ENCODE measurements around the gene ASB16.

DNA sequence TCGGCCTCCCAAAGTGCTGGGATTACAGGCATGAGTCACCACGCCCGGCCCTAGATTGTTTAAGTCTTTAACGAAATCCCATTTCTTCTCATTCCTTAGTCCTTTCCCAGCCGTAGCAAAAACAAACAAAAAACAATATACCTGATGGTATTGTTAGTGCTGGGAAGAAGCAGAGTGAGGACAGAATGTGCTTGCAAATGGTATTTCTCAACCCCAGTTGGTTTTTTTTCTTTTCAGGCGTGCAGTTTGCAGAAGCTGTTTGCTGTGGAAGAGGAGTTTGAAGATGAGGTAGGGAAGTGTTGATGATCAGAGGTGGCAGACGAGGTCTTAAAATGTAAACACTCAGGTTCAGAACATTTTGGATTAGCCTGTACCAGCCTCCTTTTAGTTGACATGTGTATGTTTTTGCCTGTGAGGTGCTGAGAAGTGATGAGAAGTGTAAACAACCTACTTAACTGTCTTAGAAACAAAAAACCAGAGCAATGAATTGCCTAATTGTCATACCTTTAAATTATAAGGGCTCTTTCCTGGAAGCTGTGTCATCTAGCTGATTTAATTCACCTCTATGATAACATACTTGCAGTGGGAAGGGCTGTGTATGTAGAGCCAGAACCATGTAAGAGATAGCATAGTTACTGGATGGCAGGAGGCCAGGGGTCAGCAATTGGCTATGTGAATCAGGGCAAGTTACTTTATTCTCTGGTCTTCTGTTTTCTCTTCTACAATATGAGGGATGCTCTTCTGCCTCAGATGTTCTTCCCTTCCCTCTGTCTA, 25.4 kb upstream of the ASB16 start:
- TF ChIP-seq, protein P1, sequence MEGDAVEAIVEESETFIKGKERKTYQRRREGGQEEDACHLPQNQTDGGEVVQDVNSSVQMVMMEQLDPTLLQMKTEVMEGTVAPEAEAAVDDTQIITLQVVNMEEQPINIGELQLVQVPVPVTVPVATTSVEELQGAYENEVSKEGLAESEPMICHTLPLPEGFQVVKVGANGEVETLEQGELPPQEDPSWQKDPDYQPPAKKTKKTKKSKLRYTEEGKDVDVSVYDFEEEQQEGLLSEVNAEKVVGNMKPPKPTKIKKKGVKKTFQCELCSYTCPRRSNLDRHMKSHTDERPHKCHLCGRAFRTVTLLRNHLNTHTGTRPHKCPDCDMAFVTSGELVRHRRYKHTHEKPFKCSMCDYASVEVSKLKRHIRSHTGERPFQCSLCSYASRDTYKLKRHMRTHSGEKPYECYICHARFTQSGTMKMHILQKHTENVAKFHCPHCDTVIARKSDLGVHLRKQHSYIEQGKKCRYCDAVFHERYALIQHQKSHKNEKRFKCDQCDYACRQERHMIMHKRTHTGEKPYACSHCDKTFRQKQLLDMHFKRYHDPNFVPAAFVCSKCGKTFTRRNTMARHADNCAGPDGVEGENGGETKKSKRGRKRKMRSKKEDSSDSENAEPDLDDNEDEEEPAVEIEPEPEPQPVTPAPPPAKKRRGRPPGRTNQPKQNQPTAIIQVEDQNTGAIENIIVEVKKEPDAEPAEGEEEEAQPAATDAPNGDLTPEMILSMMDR (conservative IDR thresholded peaks at IDR 0.05 in 1 of 2, IDR thresholded peaks at IDR 0.05 in 1 of 2; ENCODE audit: extremely low read depth in 1 of 2, insufficient read depth in 1 of 2, low read depth in 1 of 2, low read length in 2 of 2) = no peak
- TF ChIP-seq EZH2 (IDR thresholded peaks at IDR 0.05; ENCODE audit: borderline replicate concordance, low read length) = no peak
